Stimulated activated naive CD8-positive, alpha-beta T cell treated with anti-CD3 and anti-CD28 coated beads, Interleukin-15, amount 100 ng/mL, for 72 hours (primary cell): Measurements from ENCODE around the gene SMTNL2.
"Not testable (repeated sequence)": the region's sequence is repeated elsewhere in the genome, so short reads cannot be mapped to it uniquely, and the experiment has no call there.

Experiments used
- ATAC-seq: fragments of 150-1000 bp; cut with Tn5 transposase; 2 replicates; pipeline ENCODE4 v1.10.0; 2021; ENCODE audit warnings: mild to moderate bottlenecking, moderate library complexity
- DNase-seq, 2 donors: peaks; one replicate each; pipeline ENCODE4 v3.0.0; 2021 to 2022
- H3K27ac Mint-ChIP-seq, 2 donors: one replicate each; pipeline ENCODE4 v1.8.0; 2022; ENCODE audit warnings: mild to moderate bottlenecking in 2 of 2, mixed read lengths in 2 of 2, moderate library complexity in 2 of 2
- H3K27me3 Mint-ChIP-seq: one replicate; pipeline ENCODE4 v1.8.0; 2022; ENCODE audit warnings: mixed read lengths
- H3K4me1 Mint-ChIP-seq: one replicate; pipeline ENCODE4 v1.8.0; 2022; ENCODE audit warnings: mild to moderate bottlenecking, mixed read lengths
- H3K4me3 Mint-ChIP-seq, 2 donors: one replicate each; pipeline ENCODE4 v1.8.0; 2022; ENCODE audit warnings: mild to moderate bottlenecking in 2 of 2, mixed read lengths in 2 of 2, moderate library complexity in 1 of 2
- H3K9me3 Mint-ChIP-seq, 2 donors: one replicate each; pipeline ENCODE4 v1.8.0; 2022; ENCODE audit warnings: mixed read lengths in 2 of 2

Gene SMTNL2

GRCh38 chr17:4634976-4635375 is 50.6 kb downstream of the SMTNL2 start:
- peaks cover 75% of the 10 kb centered on the region for H3K27me3 Mint-ChIP-seq
- H3K4me3 Mint-ChIP-seq, result no peak overlapping the region
- DNase-seq (no peak), ATAC-seq (no peak)
- H3K27ac Mint-ChIP-seq, result no peak overlapping the region
- H3K4me1 Mint-ChIP-seq, result peaks cover 24% of the 10 kb centered on the region
- no peaks in the 10 kb centered on the region for H3K9me3 Mint-ChIP-seq

GRCh38 chr17:4635823-4636375 is 51.6 kb downstream of the SMTNL2 start:
- no peak overlapping the region for H3K4me3 Mint-ChIP-seq
- no peak for ATAC-seq
- H3K27me3 Mint-ChIP-seq, result peaks cover 84% of the 10 kb centered on the region

DNA sequence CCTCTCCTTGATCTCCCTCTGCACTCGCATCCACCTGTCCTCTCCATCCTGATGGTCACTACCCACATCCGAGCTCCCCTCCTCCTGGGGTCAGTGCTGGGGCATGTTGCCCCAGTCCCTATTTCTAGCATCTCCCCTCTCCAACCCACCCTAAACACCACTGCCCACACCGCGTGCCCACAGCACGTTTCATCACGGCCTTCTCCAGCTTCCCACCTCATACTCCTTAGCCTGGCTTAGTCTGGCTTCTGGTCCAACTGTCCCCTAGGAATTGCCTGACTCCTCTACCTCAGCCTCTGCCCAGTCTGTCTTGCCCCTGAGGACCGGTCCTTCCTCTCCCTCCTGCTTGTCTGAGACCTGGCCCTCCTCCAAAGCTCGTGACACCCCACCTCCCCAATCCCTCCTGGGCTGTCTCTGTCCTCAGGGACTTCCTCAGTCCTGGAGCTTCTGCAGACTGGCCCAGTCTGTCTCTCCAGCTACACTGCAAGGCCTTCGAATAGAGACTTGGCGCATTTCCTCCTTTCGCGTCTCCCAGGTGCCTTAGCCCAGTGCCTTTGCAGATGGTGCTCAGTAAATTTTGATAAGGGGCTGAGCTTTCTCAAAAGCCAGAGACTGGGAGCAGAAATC is 52.3 kb downstream of the SMTNL2 start:
- Mint-ChIP-seq H3K27me3 (peaks cover 91% of the 10 kb centered on the region), H3K4me1 (peaks cover 32% of the 10 kb centered on the region), H3K9me3 (no peaks in the 10 kb centered on the region), H3K4me3 (no peak overlapping the region), H3K27ac (no peak overlapping the region)
- DNase-seq (no peak), ATAC-seq (no peak)

More at GRCh38 chr17:4635823-4636375, 51.6 kb downstream of the SMTNL2 start:
- DNase-seq, result no peak
- Mint-ChIP-seq H3K27ac (no peak overlapping the region), H3K9me3 (no peaks in the 10 kb centered on the region), H3K4me1 (peaks cover 26% of the 10 kb centered on the region)

GRCh38 chr17:4638766-4639165 is 54.4 kb downstream of the SMTNL2 start:
- not testable (repeated sequence) for H3K4me3 Mint-ChIP-seq, H3K27ac Mint-ChIP-seq, ATAC-seq, H3K9me3 Mint-ChIP-seq, DNase-seq
- Mint-ChIP-seq H3K4me1 (peaks cover 37% of the 10 kb centered on the region), H3K27me3 (peaks cover 92% of the 10 kb centered on the region)

GRCh38 chr17:4639301-4640059 is 55.2 kb downstream of the SMTNL2 start:
- Mint-ChIP-seq H3K27ac (peak overlapping the region in 1 of 2 donors; percentile 79), H3K27me3 (peaks cover 96% of the 10 kb centered on the region), H3K4me3 (peak overlapping the region; percentile 71 to 82), H3K4me1 (peaks cover 37% of the 10 kb centered on the region)
- ATAC-seq (peak; percentile 78), DNase-seq (peak; percentile 25 to 47)
- not testable (repeated sequence) for H3K9me3 Mint-ChIP-seq

GRCh38 chr17:4640569-4641188 is 56.4 kb downstream of the SMTNL2 start:
- DNase-seq (peak in 1 of 2 donors; percentile 37), ATAC-seq (peak; percentile 75)
- H3K9me3 Mint-ChIP-seq, H3K27ac Mint-ChIP-seq: not testable (repeated sequence)
- H3K4me1 Mint-ChIP-seq, result peaks cover 35% of the 10 kb centered on the region
- H3K4me3 Mint-ChIP-seq, result peak overlapping the region; percentile 7 to 48
- peaks cover 96% of the 10 kb centered on the region for H3K27me3 Mint-ChIP-seq

DNA sequence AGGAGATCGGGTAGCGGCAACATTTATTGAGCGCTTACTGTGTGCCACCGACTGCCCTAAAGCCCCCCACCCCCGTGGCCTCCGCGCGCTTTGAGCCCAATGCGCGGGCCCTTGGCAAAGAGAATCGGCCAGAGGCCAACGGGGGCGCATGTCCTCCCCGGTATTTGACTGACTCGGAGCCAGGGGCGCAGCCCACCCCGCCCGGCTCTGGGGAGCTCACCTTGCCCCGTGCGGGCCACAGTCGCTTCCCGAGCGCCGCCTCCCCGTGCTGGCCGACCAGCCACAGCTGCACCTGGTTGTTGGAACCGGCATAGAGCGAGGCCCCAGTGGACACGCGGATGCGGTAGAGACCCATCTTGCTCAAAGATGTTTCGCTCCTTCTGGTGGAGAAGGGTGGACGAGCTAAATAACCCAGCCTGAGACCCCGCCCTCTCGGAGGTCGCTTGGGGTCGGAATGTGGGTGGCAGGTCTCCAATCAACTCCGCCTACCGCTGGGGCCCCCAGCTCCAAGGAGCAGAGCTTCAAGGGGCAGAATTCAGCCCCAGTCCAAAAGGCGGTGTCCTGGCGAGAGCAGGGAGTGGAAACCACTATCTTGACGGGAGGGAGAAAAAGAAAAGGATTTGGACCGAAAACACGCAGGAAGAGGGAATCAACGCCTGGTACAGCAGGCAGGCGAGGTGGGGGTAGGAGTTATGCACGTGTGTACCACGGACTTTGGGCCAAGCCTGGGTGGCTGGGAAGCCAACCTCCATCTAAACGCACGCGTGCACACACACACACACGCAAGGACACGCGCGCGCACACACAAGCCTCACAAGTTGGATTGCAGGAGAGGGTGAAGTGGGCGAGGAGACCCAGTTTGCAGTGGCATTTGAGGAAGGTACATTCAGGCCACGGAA is 57.2 kb downstream of the SMTNL2 start, which contains the start of gene ALOX15:
Gene ALOX15, minus strand, starts transcription at position 382 of the 899 bp plus-strand sequence. Its CDS starts 27 bp downstream, at position 355.
- Mint-ChIP-seq H3K4me1 (peaks cover 26% of the 10 kb centered on the region), H3K4me3 (peak within 1 kb of the TSS; percentile 7 to 48)

DNA sequence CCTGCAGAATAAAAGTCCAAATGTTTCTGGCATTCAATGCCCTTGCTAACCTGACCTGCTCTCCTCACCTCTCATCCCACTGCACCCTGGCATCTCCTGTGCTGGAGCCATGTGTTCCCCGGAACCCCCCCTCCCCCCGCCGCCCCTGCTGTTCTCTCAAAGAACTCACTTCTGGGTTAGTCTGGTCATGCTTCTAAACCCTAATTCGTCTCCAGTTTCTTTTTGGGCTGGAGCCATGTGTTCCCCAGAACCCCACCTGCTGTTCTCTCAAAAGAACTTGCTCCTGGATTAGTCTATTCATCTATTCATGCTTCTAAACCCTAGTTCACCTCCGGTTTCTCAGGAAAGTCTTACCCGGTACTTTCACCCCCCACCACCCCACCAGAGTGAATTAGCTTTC is 58.0 kb downstream of the SMTNL2 start:
- Mint-ChIP-seq H3K27ac (no peak overlapping the region), H3K4me3 (no peak overlapping the region), H3K9me3 (no peaks in the 10 kb centered on the region), H3K27me3 (peaks cover 90% of the 10 kb centered on the region), H3K4me1 (peaks cover 22% of the 10 kb centered on the region)
- DNase-seq (no peak), ATAC-seq (no peak)

More for the DNA sequence above, 57.2 kb downstream of the SMTNL2 start, which contains the start of gene ALOX15:
- no peak within 1 kb of the TSS for H3K27ac Mint-ChIP-seq
- peaks cover 96% of the 10 kb centered on the region for H3K27me3 Mint-ChIP-seq
- DNase-seq, result no peak
- no peaks in the 10 kb centered on the region for H3K9me3 Mint-ChIP-seq
- no peak for ATAC-seq

GRCh38 chr17:4643676-4644075 is 59.3 kb downstream of the SMTNL2 start:
- DNase-seq (no peak), ATAC-seq (no peak)
- H3K27ac Mint-ChIP-seq, result no peak overlapping the region
- no peaks in the 10 kb centered on the region for H3K9me3 Mint-ChIP-seq
- peaks cover 85% of the 10 kb centered on the region for H3K27me3 Mint-ChIP-seq
- no peak overlapping the region for H3K4me3 Mint-ChIP-seq
- H3K4me1 Mint-ChIP-seq, result peaks cover 22% of the 10 kb centered on the region

GRCh38 chr17:4645642-4646041 is 61.3 kb downstream of the SMTNL2 start:
- H3K27me3 Mint-ChIP-seq, result peaks cover 77% of the 10 kb centered on the region
- ATAC-seq (no peak), DNase-seq (no peak)
- H3K4me1 Mint-ChIP-seq, result peaks cover 14% of the 10 kb centered on the region
- H3K27ac Mint-ChIP-seq, result no peak overlapping the region
- no peak overlapping the region for H3K4me3 Mint-ChIP-seq
- H3K9me3 Mint-ChIP-seq, result no peaks in the 10 kb centered on the region

DNA sequence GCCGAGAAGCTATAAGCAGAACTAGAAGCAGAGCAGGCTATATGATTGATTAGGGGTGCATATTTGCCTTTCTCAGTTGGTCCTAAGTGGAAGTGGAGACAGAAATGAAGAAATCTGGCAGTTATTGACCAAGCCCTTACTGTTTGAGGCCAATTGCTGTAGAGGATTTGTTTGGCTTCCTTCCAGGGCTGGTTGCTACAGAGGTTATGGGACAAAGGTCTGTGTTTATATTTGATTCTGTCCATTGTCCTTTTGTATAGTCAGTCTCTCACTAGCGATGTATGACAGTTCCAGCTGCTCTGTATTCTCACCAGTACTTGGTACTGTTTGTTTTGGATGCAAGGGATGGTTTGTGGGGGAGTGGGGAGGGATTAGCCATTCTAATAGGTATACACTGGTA is 64.4 kb downstream of the SMTNL2 start:
- ATAC-seq (no peak), DNase-seq (no peak)
- H3K4me1 Mint-ChIP-seq, result no peaks in the 10 kb centered on the region
- H3K27ac Mint-ChIP-seq, result no peak overlapping the region
- H3K9me3 Mint-ChIP-seq, result no peaks in the 10 kb centered on the region
- H3K4me3 Mint-ChIP-seq, result no peak overlapping the region
- peaks cover 55% of the 10 kb centered on the region for H3K27me3 Mint-ChIP-seq

DNA sequence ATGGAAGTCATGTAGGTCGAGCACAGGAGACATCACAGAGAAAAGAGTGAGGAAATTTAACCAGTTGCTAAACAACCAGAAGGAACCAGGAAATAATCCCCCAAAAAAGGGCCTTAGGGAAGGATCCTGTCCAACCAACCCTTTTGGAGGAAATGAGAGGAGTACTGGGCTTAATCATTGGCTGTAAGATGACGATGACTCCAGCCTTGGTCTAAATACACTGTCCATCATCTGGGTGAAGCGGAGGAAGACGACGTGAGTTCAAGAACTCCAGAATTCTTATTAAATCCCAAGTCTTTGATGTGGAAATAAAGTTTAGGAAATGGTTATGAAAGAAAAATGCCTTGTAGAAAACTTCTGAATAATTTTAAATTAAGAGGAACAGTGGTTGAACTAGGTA is 68.7 kb downstream of the SMTNL2 start:
- Mint-ChIP-seq H3K4me1 (peaks cover 9% of the 10 kb centered on the region), H3K27me3 (peaks cover 23% of the 10 kb centered on the region), H3K27ac (no peak overlapping the region), H3K9me3 (no peaks in the 10 kb centered on the region), H3K4me3 (no peak overlapping the region)
- no peak for DNase-seq
- no peak for ATAC-seq

GRCh38 chr17:4655933-4656332 is 71.6 kb downstream of the SMTNL2 start:
- peaks cover 20% of the 10 kb centered on the region for H3K4me1 Mint-ChIP-seq
- H3K27ac Mint-ChIP-seq, DNase-seq, H3K4me3 Mint-ChIP-seq, H3K27me3 Mint-ChIP-seq, ATAC-seq, H3K9me3 Mint-ChIP-seq: not testable (repeated sequence)

DNA sequence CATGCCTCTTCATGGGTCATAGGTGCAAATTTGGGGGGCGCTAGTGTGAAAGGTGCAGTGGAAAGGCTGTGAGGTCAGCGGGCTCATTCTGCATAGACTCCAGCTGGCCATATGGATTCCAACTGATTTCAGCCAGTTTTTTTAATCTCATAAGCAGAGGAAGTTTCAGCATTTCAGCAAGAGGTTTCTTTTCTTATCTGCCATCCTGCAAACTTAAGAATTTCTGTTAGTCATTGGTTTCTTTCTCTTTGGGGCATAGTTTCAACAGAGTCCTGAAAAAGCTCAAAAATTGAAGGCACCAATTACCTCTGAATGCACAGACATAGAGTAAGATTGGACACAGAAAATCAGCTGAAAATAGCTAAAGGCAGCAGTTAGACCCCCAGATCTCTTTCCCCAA is 73.3 kb downstream of the SMTNL2 start:
- Mint-ChIP-seq H3K27ac (peak overlapping the region in 1 of 2 donors; percentile 31), H3K27me3 (no peaks in the 10 kb centered on the region), H3K4me3 (no peak overlapping the region), H3K9me3 (no peaks in the 10 kb centered on the region), H3K4me1 (peaks cover 20% of the 10 kb centered on the region)
- DNase-seq, result no peak
- no peak for ATAC-seq
